ENCODE results near the gene MYO1E. TPM values are rescaled to one million over a fixed set of nuclear protein-coding genes. Genes with fewer than 3 reads are reported as not detected.

Gene MYO1E
- total and polyA plus RNA-seq, 4 donors: 6.7 to 70.9 (median 21.6) TPM

- no peak for TF ChIP-seq TAF1 (conservative IDR thresholded peaks at IDR 0.05)
- no peak for TF ChIP-seq YY1 (IDR thresholded peaks at IDR 0.05)
- TF ChIP-seq ZBTB33 (IDR thresholded peaks at IDR 0.05): no peak
- TF ChIP-seq HNF4A (conservative IDR thresholded peaks at IDR 0.05): no peak
- TF ChIP-seq REST (IDR thresholded peaks at IDR 0.05): no peak
- no peak for TF ChIP-seq EGR1 (IDR thresholded peaks at IDR 0.05; ENCODE audit: low read depth in 2 of 2)
- TF ChIP-seq FOXA2 (IDR thresholded peaks at IDR 0.05): no peak
Observed at GRCh38 chr15:59300618-59301139, 72.0 kb downstream of the MYO1E start.

GRCh38 chr15:59299929-59300617 lies 72.6 kb downstream of the MYO1E start:
- H3K36me3 ChIP-seq (ENCODE audit: control insufficient read depth in 4 of 4, insufficient read depth in 3 of 4, low read depth in 1 of 4, low read length in 3 of 4): no peaks in the 10 kb centered on the region
- peaks cover 2 to 34% (median 10%) of the 10 kb centered on the region in 4 donors for H3K4me1 ChIP-seq (ENCODE audit: control insufficient read depth in 4 of 4, insufficient read depth in 4 of 4, low read length in 3 of 4)
- TF ChIP-seq FOXA1 (IDR thresholded peaks at IDR 0.05) (no peak), ATF3 (IDR thresholded peaks at IDR 0.05) (no peak), NR2F2 (IDR thresholded peaks at IDR 0.05) (no peak)
- DNase-seq (ENCODE audit: low spot score): no peak
- H3K4me3 ChIP-seq (ENCODE audit: low read depth in 1 of 3, low read length in 3 of 3): no peak overlapping the region
- no peak overlapping the region for H3K27ac ChIP-seq (ENCODE audit: low read depth in 1 of 2, low read length in 2 of 2)
- WGBS: 67% methylated on average over 9 of the region's 9 CpGs
- H3K9me3 ChIP-seq (ENCODE audit: control insufficient read depth in 4 of 4, low read length in 3 of 4): no peaks in the 10 kb centered on the region
- H3K9ac ChIP-seq (ENCODE audit: low read depth in 1 of 2, low read length in 2 of 2): no peak overlapping the region
- no peaks in the 10 kb centered on the region for H3K27me3 ChIP-seq (ENCODE audit: control insufficient read depth in 4 of 4, insufficient read depth in 4 of 4, low read length in 3 of 4)

More at GRCh38 chr15:59300618-59301139, 72.0 kb downstream of the MYO1E start:
- Histone ChIP-seq H3K9me3 (ENCODE audit: control insufficient read depth in 4 of 4, low read length in 3 of 4) (no peaks in the 10 kb centered on the region), H3K27me3 (ENCODE audit: control insufficient read depth in 4 of 4, insufficient read depth in 4 of 4, low read length in 3 of 4) (no peaks in the 10 kb centered on the region), H3K4me1 (ENCODE audit: control insufficient read depth in 4 of 4, insufficient read depth in 4 of 4, low read length in 3 of 4) (peaks cover 2 to 31% (median 10%) of the 10 kb centered on the region in 4 donors), H3K9ac (ENCODE audit: low read depth in 1 of 2, low read length in 2 of 2) (no peak overlapping the region), H3K36me3 (ENCODE audit: control insufficient read depth in 4 of 4, insufficient read depth in 3 of 4, low read depth in 1 of 4, low read length in 3 of 4) (no peaks in the 10 kb centered on the region), H3K27ac (ENCODE audit: low read depth in 1 of 2, low read length in 2 of 2) (no peak overlapping the region), H3K4me3 (ENCODE audit: low read depth in 1 of 3, low read length in 3 of 3) (no peak overlapping the region)
- no peak for DNase-seq (ENCODE audit: low spot score)
- 71% methylated on average over 6 of the region's 6 CpGs for WGBS

GRCh38 chr15:59298854-59299250 lies 73.8 kb downstream of the MYO1E start:
- Histone ChIP-seq H3K27me3 (ENCODE audit: control insufficient read depth in 4 of 4, insufficient read depth in 4 of 4, low read length in 3 of 4) (no peaks in the 10 kb centered on the region), H3K9me3 (ENCODE audit: control insufficient read depth in 4 of 4, low read length in 3 of 4) (no peaks in the 10 kb centered on the region), H3K9ac (ENCODE audit: low read depth in 1 of 2, low read length in 2 of 2) (no peak overlapping the region), H3K4me1 (ENCODE audit: control insufficient read depth in 4 of 4, insufficient read depth in 4 of 4, low read length in 3 of 4) (peaks cover 2 to 28% (median 5%) of the 10 kb centered on the region in 4 donors), H3K27ac (ENCODE audit: low read depth in 1 of 2, low read length in 2 of 2) (no peak overlapping the region), H3K4me3 (ENCODE audit: low read depth in 1 of 3, low read length in 3 of 3) (no peak overlapping the region), H3K36me3 (ENCODE audit: control insufficient read depth in 4 of 4, insufficient read depth in 3 of 4, low read depth in 1 of 4, low read length in 3 of 4) (no peaks in the 10 kb centered on the region)
- DNase-seq (ENCODE audit: low spot score): no peak
- 96% methylated on average over 3 of the region's 3 CpGs for WGBS
- TF ChIP-seq TAF1 (conservative IDR thresholded peaks at IDR 0.05): no peak
- no peak for TF ChIP-seq CTCF (IDR thresholded peaks at IDR 0.05; ENCODE audit: low read depth, low read length, missing input control)
- TF ChIP-seq MAX (IDR thresholded peaks at IDR 0.05): no peak
- TF ChIP-seq GABPA (IDR thresholded peaks at IDR 0.05 in 1 of 2, conservative IDR thresholded peaks at IDR 0.05 in 1 of 2): no peak
- TF ChIP-seq FOXA2 (IDR thresholded peaks at IDR 0.05): no peak
- no peak for TF ChIP-seq SP1 (IDR thresholded peaks at IDR 0.05)
- no peak for TF ChIP-seq ATF3 (IDR thresholded peaks at IDR 0.05)
- TF ChIP-seq REST (IDR thresholded peaks at IDR 0.05): no peak

Data from liver (tissue), 9 donors.